Ovary (tissue), 3 donors: ENCODE data around the gene DOCK1.

Experiments used
- CTCF ChIP-seq, 3 donors: fragments of 450-650 bp in 2 of 3; fragments of 200-600 bp in 1 of 3; IDR thresholded peaks; one replicate each; pipeline versions ENCODE4 v1.5.1 to v1.8.0; 2016 to 2022; ENCODE audit warnings: antibody characterized with exemption in 3 of 3, mild to moderate bottlenecking in 1 of 3
- EP300 ChIP-seq: sonication (generic); formaldehyde crosslinking; IDR thresholded peaks from one replicate; pipeline ENCODE4 v1.6.1; 2017; ENCODE audit warnings: antibody characterized with exemption
- POLR2A ChIP-seq: fragments of 450-650 bp; IDR thresholded peaks from one replicate; pipeline ENCODE4 v1.6.1; 2017; ENCODE audit warnings: antibody characterized with exemption, mild to moderate bottlenecking, moderate library complexity
- donor health status: DM: no; HTN: no; CAD: no.

- TF ChIP-seq CTCF (IDR thresholded peaks at IDR 0.05) (no peak), EP300 (no peak), POLR2A (no peak)
These were observed 108.0 kb downstream of the DOCK1 start for GRCh38 chr10:127013211-127013656.
